ENCODE results near the gene ETV6. TPM values are rescaled to one million over a fixed set of nuclear protein-coding genes. Genes with fewer than 3 reads are reported as not detected.
A peak's percentile ranks its signal among the peaks of the same experiment; 100 is the strongest.

Gene ETV6
- total and polyA plus RNA-seq, 2 of the 8 experiments (the other 6 are each of a cell fraction or from before 2014, with no cell fraction given), result 5.5 to 23.9 TPM

- ChIA-PET POLR2A (ENCODE audit: partially characterized antibody) (interaction anchor here (0.8 to 1.2 kb wide), 3 partner anchors 15 to 29 kb away, joined by 3 to 5 read pairs (median 3); no protein-coding TSS in a partner anchor), CTCF (ENCODE audit: partially characterized antibody) (interaction anchor here (0.7 to 2.2 kb wide), 5 partner anchors 8 to 372 kb away, joined by 3 to 9 read pairs (median 5); no protein-coding TSS in a partner anchor)
- no peak overlapping the region for H4K91ac ChIP-seq (replicated peaks; ENCODE audit: insufficient read length, low read length)
- H2AFZ ChIP-seq (ENCODE audit: low read length), result no peak overlapping the region
- H3K4me1 ChIP-seq (replicated peaks in 1 of 4; ENCODE audit: control insufficient read depth in 3 of 4, insufficient read depth in 4 of 4, low read length in 3 of 4), result no peaks in the 10 kb centered on the region
- H3K14ac ChIP-seq (ENCODE audit: insufficient read length), result no peak overlapping the region
- no peak overlapping the region for H3K4ac ChIP-seq (replicated peaks; ENCODE audit: insufficient read length, low read depth, low read length)
- TF ChIP-seq KDM1A (IDR thresholded peaks at IDR 0.05; ENCODE audit: borderline replicate concordance, low read length) (no peak), CTCF (IDR thresholded peaks at IDR 0.05; ENCODE audit: control extremely low read depth in 1 of 3, insufficient read depth in 1 of 3, low read depth in 1 of 3, low read length in 3 of 3) (peak in 1 of 3 experiments; percentile 10; a peak in 1 of 4 replicates)
- H2AK5ac ChIP-seq (ENCODE audit: low read depth, low read length), result no peak overlapping the region
- no peak overlapping the region for H3K9ac ChIP-seq (replicated peaks in 1 of 4; ENCODE audit: extremely low read depth in 1 of 4, low read depth in 3 of 4, low read length in 3 of 4)
- H4K5ac ChIP-seq (ENCODE audit: insufficient read length, low read depth, low read length), result no peak overlapping the region
- no peaks in the 10 kb centered on the region for H3K79me1 ChIP-seq (ENCODE audit: low read depth, low read length)
- H3K36me3 ChIP-seq (ENCODE audit: control insufficient read depth in 2 of 4, insufficient read depth in 4 of 4, low read length in 3 of 4), result peaks cover 0 to 3% (median 0%) of the 10 kb centered on the region in 4 experiments; a peak in 2 of 8 replicates
- peaks cover 16 to 22% of the 10 kb centered on the region in 2 experiments for H3K9me3 ChIP-seq (ENCODE audit: insufficient read depth in 2 of 2, low read depth in 1 of 2, low read length in 1 of 2)
- no peak overlapping the region for H2BK15ac ChIP-seq (ENCODE audit: low read length)
- no peak overlapping the region for H3K27ac ChIP-seq (ENCODE audit: low read depth, low read length)
- no peak overlapping the region for H3K18ac ChIP-seq (ENCODE audit: extremely low read depth, low read length)
- no peaks in the 10 kb centered on the region for H4K20me1 ChIP-seq (replicated peaks in 1 of 2; ENCODE audit: control insufficient read depth in 1 of 2, insufficient read depth in 2 of 2, low read length in 2 of 2)
- no peak overlapping the region for H3K4me2 ChIP-seq (ENCODE audit: insufficient read depth in 1 of 2, low read depth in 2 of 2, low read length in 2 of 2)
- H3K27me3 ChIP-seq (replicated peaks in 1 of 4; ENCODE audit: control insufficient read depth in 3 of 4, extremely low read depth in 1 of 4, insufficient read depth in 3 of 4, low read length in 3 of 4), result no peaks in the 10 kb centered on the region
- FAIRE-seq (no peak), DNase-seq (ENCODE audit: low read depth in 1 of 2, low spot score in 2 of 2) (peak in 1 of 2 experiments; percentile 20)
- no peak overlapping the region for H3K4me3 ChIP-seq (ENCODE audit: extremely low read depth in 1 of 4, insufficient read depth in 2 of 4, low read depth in 3 of 4, low read length in 4 of 4)
- no peak overlapping the region for H2BK20ac ChIP-seq (ENCODE audit: low read length)
- no peaks in the 10 kb centered on the region for H3K79me2 ChIP-seq (ENCODE audit: control insufficient read depth in 1 of 2, insufficient read depth in 2 of 2, low read length in 2 of 2)
- H3K23me2 ChIP-seq (ENCODE audit: low read depth, low read length), result no peaks in the 10 kb centered on the region
- no peak overlapping the region for H3K23ac ChIP-seq (ENCODE audit: insufficient read length)
- no peak overlapping the region for H4K8ac ChIP-seq (ENCODE audit: extremely low read depth, insufficient read depth, low read length)
- 92% methylated on average over 3 of the region's 3 CpGs; no CpG with 5 or more reads in 1 of the 2 experiments for WGBS, 2 experiments (ENCODE audit: extremely low coverage in 1 of 2, insufficient coverage in 1 of 2, insufficient read length in 1 of 2, insufficient replicate concordance in 2 of 2, low coverage in 1 of 2, low lambda C conversion rate in 2 of 2, missing lambda C conversion rate in 1 of 2)
- H3K56ac ChIP-seq (replicated peaks; ENCODE audit: insufficient read length, low read depth, low read length), result no peak overlapping the region
- H2BK5ac ChIP-seq (ENCODE audit: low read depth, low read length), result no peak overlapping the region
- no peak overlapping the region for H2BK120ac ChIP-seq (replicated peaks; ENCODE audit: low read depth, low read length)
- H2BK12ac ChIP-seq (ENCODE audit: low read depth, low read length), result no peak overlapping the region
Measured at GRCh38 chr12:11638315-11638916, 11.1 kb upstream of the ETV6 start.

All from H1 (cell line).